ENCODE measurements around the gene NPIPA1.
"Not testable (repeated sequence)": the region's sequence is repeated elsewhere in the genome, so short reads cannot be mapped to it uniquely, and the experiment has no call there.

DNA sequence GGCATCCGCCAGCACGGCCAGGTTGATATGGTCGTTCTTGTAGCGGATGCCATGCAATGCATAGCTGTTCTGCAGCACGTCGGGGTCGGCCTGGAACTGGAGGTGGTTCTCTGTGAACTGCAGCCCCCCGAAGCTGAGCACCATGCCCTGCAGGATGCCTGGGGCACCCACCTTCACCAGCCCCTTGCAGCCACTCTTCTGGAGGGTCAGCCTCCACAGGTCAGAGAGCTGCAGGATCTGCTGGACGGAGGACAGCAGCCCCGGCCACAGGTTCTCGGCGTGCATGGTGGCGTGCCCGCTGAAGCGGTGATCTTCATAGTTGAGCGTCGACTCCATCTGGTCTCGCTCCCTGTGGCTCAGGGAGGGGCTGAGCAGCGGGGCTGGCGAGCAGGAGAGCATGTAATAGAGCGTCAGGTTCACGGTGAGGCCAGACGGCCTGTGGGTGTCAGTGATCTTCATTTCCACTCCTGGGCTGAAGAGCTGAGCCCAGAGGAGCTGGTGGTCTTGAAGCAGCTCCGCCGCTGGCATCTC, 51.5 kb downstream of the NPIPA1 start:
- TF ChIP-seq, protein P1, sequence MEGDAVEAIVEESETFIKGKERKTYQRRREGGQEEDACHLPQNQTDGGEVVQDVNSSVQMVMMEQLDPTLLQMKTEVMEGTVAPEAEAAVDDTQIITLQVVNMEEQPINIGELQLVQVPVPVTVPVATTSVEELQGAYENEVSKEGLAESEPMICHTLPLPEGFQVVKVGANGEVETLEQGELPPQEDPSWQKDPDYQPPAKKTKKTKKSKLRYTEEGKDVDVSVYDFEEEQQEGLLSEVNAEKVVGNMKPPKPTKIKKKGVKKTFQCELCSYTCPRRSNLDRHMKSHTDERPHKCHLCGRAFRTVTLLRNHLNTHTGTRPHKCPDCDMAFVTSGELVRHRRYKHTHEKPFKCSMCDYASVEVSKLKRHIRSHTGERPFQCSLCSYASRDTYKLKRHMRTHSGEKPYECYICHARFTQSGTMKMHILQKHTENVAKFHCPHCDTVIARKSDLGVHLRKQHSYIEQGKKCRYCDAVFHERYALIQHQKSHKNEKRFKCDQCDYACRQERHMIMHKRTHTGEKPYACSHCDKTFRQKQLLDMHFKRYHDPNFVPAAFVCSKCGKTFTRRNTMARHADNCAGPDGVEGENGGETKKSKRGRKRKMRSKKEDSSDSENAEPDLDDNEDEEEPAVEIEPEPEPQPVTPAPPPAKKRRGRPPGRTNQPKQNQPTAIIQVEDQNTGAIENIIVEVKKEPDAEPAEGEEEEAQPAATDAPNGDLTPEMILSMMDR (conservative IDR thresholded peaks at IDR 0.05; ENCODE audit: low read length) = not testable (repeated sequence)
- TF ChIP-seq EZH2phosphoT487 (IDR thresholded peaks at IDR 0.05; ENCODE audit: borderline replicate concordance) = not testable (repeated sequence)

Data from Loucy (cell line).